Gastroesophageal sphincter (tissue), 4 donors: ENCODE results near the gene TADA1. TPM values are rescaled to one million over a fixed set of nuclear protein-coding genes. Genes with fewer than 3 reads are reported as not detected.

Source experiments
- ATAC-seq: fragments of 150-250 bp; one replicate; pipeline ENCODE4 v1.9.1; 2016; ENCODE audit warnings: mild to moderate bottlenecking, moderate library complexity
- H3K27ac ChIP-seq, 4 donors: fragments of 200-600 bp; sonication (generic) in 3 of 4; 1 replicate in 3 of 4; 2 replicates in 1 of 4; pipeline ENCODE4 v1.5.1; 2016 to 2019
- H3K27me3 ChIP-seq: fragments of 200-600 bp; sonication (generic); one replicate; pipeline ENCODE4 v1.5.1; 2019
- H3K36me3 ChIP-seq, 2 donors: fragments of 200-600 bp; sonication (generic); one replicate each; pipeline ENCODE4 v1.5.1; 2019; ENCODE audit warnings: control low read depth in 1 of 2
- H3K4me1 ChIP-seq, 3 donors: fragments of 200-600 bp; sonication (generic); 1 replicate in 2 of 3; 2 replicates in 1 of 3; pipeline ENCODE4 v1.5.1; 2016 to 2019; ENCODE audit warnings: control low read depth in 2 of 3
- H3K4me3 ChIP-seq, 2 donors: fragments of 200-600 bp; sonication (generic); one replicate each; pipeline ENCODE4 v1.5.1; 2019; ENCODE audit warnings: mild to moderate bottlenecking in 1 of 2, moderate library complexity in 1 of 2
- H3K9me3 ChIP-seq, 3 donors: fragments of 200-600 bp; sonication (generic); one replicate each; pipeline ENCODE4 v1.5.1; 2017 to 2019; ENCODE audit warnings: control low read depth in 2 of 3
- CTCF ChIP-seq, 4 experiments: fragments of 200-600 bp in 2 of 4; fragments of 450-650 bp in 2 of 4; sonication (generic) in 1 of 4; IDR thresholded peaks; one replicate each; pipeline ENCODE4 v1.5.1; 2017 to 2019; ENCODE audit warnings: antibody characterized with exemption in 4 of 4, mild to moderate bottlenecking in 2 of 4, moderate library complexity in 2 of 4
- EP300 ChIP-seq: sonication (generic); formaldehyde crosslinking; IDR thresholded peaks from one replicate; pipeline ENCODE4 v1.6.1; 2017; ENCODE audit warnings: antibody characterized with exemption, mild to moderate bottlenecking
- POLR2A ChIP-seq, 2 donors: fragments of 450-650 bp; IDR thresholded peaks; one replicate each; pipeline ENCODE4 v1.6.1; 2017; ENCODE audit warnings: antibody characterized with exemption in 2 of 2, mild to moderate bottlenecking in 2 of 2, moderate library complexity in 1 of 2
- POLR2AphosphoS5 ChIP-seq: sonication (generic); formaldehyde crosslinking; IDR thresholded peaks from one replicate; pipeline ENCODE4 v1.6.1; 2017; ENCODE audit warnings: antibody characterized with exemption
- WGBS, 2 donors: methylation state at CpG; one replicate each; pipeline ENCODE4 v1.1.5; 2018; ENCODE audit warnings: low coverage in 1 of 2; 5-methylcytosine and 5-hydroxymethylcytosine counted together
- total RNA-seq, 4 donors: library from RNA; depleted of rRNA; stranded (reverse); fragments of >200 nt; gene quantifications; one replicate each; pipeline ENCODE4 v1.1.0, GENCODE V29; 2016

The TADA1 gene
- total RNA-seq, 4 donors from 2014 or later: 9.5 to 16.2 (median 13.6) TPM

DNA sequence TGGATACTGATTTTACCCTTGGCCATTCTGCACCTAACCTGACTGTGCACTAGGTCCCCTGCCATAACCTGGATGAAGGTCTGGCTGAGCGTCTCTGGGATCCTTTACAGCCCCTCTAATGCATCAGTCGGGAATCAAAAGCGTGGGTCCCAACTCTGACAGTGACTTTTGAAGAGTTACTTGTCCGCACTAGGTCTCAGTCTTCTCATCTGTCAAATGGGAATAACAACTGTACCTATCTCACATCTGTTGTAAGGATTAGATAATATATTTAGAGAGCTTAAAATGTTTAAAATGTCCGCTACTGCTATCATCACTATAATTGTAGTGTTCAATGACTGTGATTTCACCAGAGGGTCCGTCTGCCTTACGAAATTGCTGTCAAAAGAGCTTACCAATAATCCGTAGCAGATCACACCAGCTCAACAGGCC is 746 bp downstream of the TADA1 start:
- Histone ChIP-seq H3K4me1 (peaks cover 0 to 55% (median 10%) of the 10 kb centered on the region in 3 donors), H3K27ac (peak overlapping the region; percentile 74 to 97 (median 95)), H3K4me3 (peak overlapping the region; percentile 72 to 99), H3K27me3 (no peaks in the 10 kb centered on the region), H3K36me3 (no peaks in the 10 kb centered on the region), H3K9me3 (no peaks in the 10 kb centered on the region)
- WGBS, 2 donors: 24 to 47% methylated on average over 2 to 8 of the region's 8 CpGs
- ATAC-seq: no peak
- no peak for TF ChIP-seq POLR2A (IDR thresholded peaks at IDR 0.05)
- no peak for TF ChIP-seq EP300
- no peak for TF ChIP-seq CTCF (IDR thresholded peaks at IDR 0.05)
- no peak for TF ChIP-seq POLR2AphosphoS5

DNA sequence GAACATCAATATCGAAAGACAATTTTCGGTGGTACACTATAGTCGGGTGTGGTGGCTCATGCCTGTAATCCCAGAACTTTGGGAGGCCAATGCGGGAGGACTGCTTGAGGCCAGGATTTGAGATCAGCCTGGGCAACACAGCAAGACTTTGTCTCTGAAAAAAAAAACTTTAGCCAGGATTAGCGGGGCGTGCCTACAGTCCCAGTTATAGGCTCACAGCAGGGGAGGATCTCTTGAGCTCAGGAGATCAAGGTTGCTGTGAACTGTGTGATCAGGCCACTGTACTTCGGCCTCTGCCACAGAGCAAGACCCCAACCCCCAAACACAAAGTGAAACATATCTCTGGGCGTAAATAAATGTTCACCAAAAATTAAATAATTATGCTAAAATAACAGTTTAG is 1.6 kb downstream of the TADA1 start:
- WGBS, 2 donors: 87 to 93% methylated on average over 6 to 8 of the region's 8 CpGs
- Histone ChIP-seq H3K27ac (no peak overlapping the region), H3K4me1 (peaks cover 0 to 63% (median 10%) of the 10 kb centered on the region in 3 donors), H3K9me3 (no peaks in the 10 kb centered on the region), H3K27me3 (no peaks in the 10 kb centered on the region), H3K36me3 (no peaks in the 10 kb centered on the region), H3K4me3 (no peak overlapping the region)
- TF ChIP-seq EP300 (no peak), POLR2AphosphoS5 (no peak), CTCF (IDR thresholded peaks at IDR 0.05) (no peak), POLR2A (IDR thresholded peaks at IDR 0.05) (no peak)
- ATAC-seq: no peak

DNA sequence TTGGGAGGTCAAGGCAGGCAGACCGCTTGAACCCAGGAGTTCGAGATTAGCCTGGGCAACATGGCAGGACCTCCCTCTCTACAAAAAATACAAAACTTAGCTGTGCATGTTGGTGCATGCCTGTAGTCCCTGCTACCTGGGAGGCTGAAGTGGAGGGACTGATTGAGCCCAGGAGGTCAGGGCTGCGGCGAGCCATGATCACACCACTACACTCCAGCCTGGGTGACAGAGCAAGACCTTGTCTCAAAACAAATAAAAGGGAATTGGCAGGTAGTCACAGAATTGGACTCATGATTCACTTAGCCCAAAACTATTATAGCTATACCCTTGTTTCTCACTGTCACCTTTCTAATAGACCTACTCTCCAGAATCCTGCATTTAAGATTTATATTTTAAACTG is 5.5 kb downstream of the TADA1 start:
- H3K27me3 ChIP-seq: no peaks in the 10 kb centered on the region
- no peak overlapping the region for H3K4me3 ChIP-seq
- no peak for TF ChIP-seq POLR2AphosphoS5
- TF ChIP-seq EP300: no peak
- no peaks in the 10 kb centered on the region for H3K9me3 ChIP-seq
- peaks cover 0 to 55% (median 10%) of the 10 kb centered on the region in 3 donors for H3K4me1 ChIP-seq
- peaks cover 0 to 32% of the 10 kb centered on the region in 2 donors for H3K36me3 ChIP-seq
- ATAC-seq: no peak
- WGBS, 2 donors: 84 to 100% methylated on average over 1 to 4 of the region's 4 CpGs
- no peak overlapping the region for H3K27ac ChIP-seq

GRCh38 chr1:166869318-166870099 is 6.6 kb downstream of the TADA1 start:
- no peak for ATAC-seq
- Histone ChIP-seq H3K9me3 (no peaks in the 10 kb centered on the region), H3K4me1 (peaks cover 0 to 44% (median 4%) of the 10 kb centered on the region in 3 donors), H3K4me3 (no peak overlapping the region), H3K27me3 (no peaks in the 10 kb centered on the region), H3K27ac (no peak overlapping the region), H3K36me3 (peaks cover 0 to 35% of the 10 kb centered on the region in 2 donors)
- 88 to 91% methylated on average over 3 of the region's 3 CpGs for WGBS, 2 donors
- TF ChIP-seq CTCF (IDR thresholded peaks at IDR 0.05) (no peak), EP300 (no peak), POLR2A (IDR thresholded peaks at IDR 0.05) (no peak), POLR2AphosphoS5 (no peak)

DNA sequence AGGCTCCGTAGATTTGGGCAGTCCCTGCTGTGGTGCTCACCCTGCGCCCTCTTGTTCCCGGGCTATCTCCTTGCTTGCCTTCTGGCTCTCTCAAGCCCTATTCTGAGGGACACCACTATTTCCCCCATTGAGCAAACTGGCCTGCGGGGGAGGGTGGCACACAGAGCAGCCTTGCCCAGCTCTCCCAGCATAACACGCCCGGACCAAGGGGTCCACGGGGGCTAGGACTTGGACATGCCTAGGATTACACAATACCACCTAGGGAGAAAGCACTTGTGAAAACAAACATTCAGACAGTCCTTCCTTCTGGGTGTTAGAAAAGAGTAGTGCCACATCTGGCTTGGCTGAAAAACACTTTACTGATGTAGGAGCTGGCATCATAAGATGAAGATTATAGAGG is 7.4 kb downstream of the TADA1 start:
- WGBS, 2 donors: 88 to 100% methylated on average over 1 to 4 of the region's 7 CpGs
- H3K27me3 ChIP-seq: no peaks in the 10 kb centered on the region
- TF ChIP-seq CTCF (IDR thresholded peaks at IDR 0.05): no peak
- TF ChIP-seq POLR2A (IDR thresholded peaks at IDR 0.05): no peak
- no peaks in the 10 kb centered on the region for H3K9me3 ChIP-seq
- no peak overlapping the region for H3K27ac ChIP-seq
- peaks cover 0 to 35% of the 10 kb centered on the region in 2 donors for H3K36me3 ChIP-seq
- no peak overlapping the region for H3K4me3 ChIP-seq
- no peak for ATAC-seq
- H3K4me1 ChIP-seq: peaks cover 0 to 35% (median 3%) of the 10 kb centered on the region in 3 donors
